Measurements from ENCODE around the gene ATP6V1E1. TPM values are rescaled to one million over a fixed set of nuclear protein-coding genes. Genes with fewer than 3 reads are reported as not detected.

Gene ATP6V1E1
- total RNA-seq, 1 donor from 2014 or later: 221 TPM

- no peak for DNase-seq (ENCODE audit: low read depth)
These were observed 6.1 kb upstream of the ATP6V1E1 start for GRCh38 chr22:17634696-17635095.

- no peak for DNase-seq (ENCODE audit: low read depth)
These were observed 5.4 kb upstream of the ATP6V1E1 start for GRCh38 chr22:17633998-17634323.

GRCh38 chr22:17633217-17633997 is 4.9 kb upstream of the ATP6V1E1 start:
- DNase-seq (ENCODE audit: low read depth): peak; percentile 38

DNA sequence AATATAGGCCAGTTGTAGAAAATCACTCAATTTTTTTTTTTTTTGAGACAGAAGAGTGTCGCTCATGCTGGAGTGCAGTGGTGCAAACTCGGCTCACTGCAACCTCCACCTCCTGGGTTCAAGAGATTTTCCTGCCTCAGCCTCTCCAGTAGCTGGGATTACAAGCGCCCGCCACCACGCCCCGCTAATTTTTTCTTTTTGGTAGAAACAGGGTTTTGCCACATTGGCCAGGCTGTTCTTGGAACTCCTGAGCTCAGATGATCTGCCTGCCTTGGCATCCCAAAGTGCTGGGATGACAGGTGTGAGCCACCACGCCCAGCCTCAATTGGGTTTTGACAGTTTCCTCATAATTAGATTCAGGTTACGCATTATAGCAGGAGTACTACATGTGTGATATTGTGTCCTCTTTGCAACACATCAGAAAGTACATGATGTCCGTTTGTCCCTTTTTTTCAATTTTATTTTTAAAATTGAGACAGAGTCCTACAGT is 2.6 kb upstream of the ATP6V1E1 start:
- peak; percentile 66 for DNase-seq (ENCODE audit: low read depth)

GRCh38 chr22:17629641-17630040 is 1.1 kb upstream of the ATP6V1E1 start:
- DNase-seq (ENCODE audit: low read depth): no peak

GRCh38 chr22:17629173-17629489 is 582 bp upstream of the ATP6V1E1 start:
- no peak for DNase-seq (ENCODE audit: low read depth)

GRCh38 chr22:17627961-17628405 is 566 bp downstream of the ATP6V1E1 start:
- no peak for DNase-seq (ENCODE audit: low read depth)

- DNase-seq (ENCODE audit: low read depth): no peak
These were observed 15.3 kb downstream of the ATP6V1E1 start for GRCh38 chr22:17613280-17613679.

- no peak for DNase-seq (ENCODE audit: low read depth)
These were observed 16.5 kb downstream of the ATP6V1E1 start for GRCh38 chr22:17612057-17612456.

GRCh38 chr22:17607891-17608521 is 20.5 kb downstream of the ATP6V1E1 start:
- DNase-seq (ENCODE audit: low read depth): peak; percentile 23

DNA sequence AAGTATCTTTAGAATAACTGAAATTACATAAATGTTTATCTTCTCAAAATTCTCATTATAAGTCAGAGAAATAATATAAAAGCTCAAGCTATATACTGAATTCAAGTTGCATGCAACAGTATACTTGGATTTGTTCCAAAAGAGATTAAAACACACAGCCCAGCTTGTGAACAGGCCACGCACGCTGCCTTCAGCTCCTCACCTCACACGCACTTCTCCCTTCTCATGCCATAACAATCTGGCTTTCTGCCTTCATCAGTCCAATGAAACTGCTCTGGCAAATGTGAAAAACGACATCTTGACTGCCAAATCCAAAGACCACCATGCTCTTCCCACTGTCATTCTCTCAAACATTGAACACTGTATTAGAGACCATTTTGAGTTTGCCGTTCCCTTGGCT is 22.1 kb downstream of the ATP6V1E1 start:
- no peak for DNase-seq (ENCODE audit: low read depth)

DNA sequence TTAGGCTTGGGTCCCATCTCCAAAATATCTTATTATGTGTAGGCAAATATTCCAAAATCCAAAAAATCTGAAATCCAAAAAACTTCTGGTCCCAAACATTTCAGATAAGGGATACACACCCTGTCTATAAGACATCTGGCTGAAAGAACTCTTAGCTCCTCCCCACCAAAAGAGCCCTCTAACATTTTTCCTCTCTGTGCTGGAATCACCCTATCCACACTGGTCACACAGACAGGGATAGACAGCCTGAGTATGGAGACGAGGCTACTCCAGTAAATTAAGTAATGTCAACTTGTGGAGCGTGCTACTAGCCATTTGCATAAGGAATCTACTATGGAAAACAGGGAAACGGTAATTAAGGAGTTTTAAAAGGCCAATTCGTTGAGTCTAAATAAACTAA is 24.9 kb downstream of the ATP6V1E1 start:
- no peak for DNase-seq (ENCODE audit: low read depth)

GRCh38 chr22:17601031-17601430 is 27.5 kb downstream of the ATP6V1E1 start:
- DNase-seq (ENCODE audit: low read depth): no peak

- no peak for DNase-seq (ENCODE audit: low read depth)
These were observed 30.2 kb downstream of the ATP6V1E1 start for GRCh38 chr22:17598318-17598717.

GRCh38 chr22:17597217-17597616 is 31.3 kb downstream of the ATP6V1E1 start:
- DNase-seq (ENCODE audit: low read depth): no peak

- DNase-seq (ENCODE audit: low read depth): no peak
These were observed 32.3 kb downstream of the ATP6V1E1 start for GRCh38 chr22:17596226-17596625.

GRCh38 chr22:17592201-17592600 is 36.3 kb downstream of the ATP6V1E1 start:
- no peak for DNase-seq (ENCODE audit: low read depth)

DNA sequence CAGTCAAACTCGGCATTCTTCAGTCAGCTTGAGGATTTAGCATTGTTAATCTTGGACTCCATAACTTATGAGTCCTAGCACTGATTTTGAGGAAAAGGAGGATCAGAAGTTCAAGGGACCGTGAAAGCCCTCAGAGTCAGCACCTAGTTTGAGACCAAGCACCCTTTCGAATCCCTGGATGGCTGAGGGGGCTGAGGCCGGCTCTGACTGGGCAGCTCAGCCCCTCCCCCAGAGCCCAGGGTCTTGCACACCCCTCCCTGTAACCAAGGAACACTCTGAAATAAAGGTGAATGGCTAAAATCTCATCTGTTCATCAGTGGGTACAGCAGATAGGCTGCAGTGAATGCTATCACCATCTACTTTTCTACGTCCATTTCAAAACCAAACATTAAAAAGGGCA is 38.0 kb downstream of the ATP6V1E1 start:
- DNase-seq (ENCODE audit: low read depth): no peak

DNA sequence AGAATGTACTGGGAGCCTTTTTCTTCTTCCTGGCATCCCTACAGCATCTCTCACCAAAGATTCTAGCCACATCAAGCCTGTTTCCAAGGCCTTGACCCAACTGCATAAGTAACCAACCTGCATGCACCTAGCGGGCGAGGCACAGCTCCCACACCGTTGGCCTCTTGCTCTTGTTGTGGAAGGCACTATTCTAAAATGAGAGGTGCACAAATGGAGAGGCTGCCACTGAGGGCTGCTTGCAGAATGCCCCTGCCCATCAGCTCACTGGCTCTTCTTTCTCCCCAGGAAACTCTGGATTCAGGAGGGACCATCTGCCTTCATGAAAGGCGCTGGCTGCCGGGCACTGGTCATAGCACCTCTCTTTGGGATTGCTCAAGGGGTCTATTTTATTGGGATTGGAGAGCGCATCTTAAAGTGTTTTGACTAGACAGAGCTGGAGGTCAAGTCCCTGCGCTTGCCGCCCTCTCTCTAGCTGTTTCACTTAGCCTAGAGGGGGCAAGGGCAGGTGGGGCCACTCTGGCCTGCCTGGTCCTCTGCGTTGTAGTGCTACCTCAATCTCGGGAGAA is 38.7 kb downstream of the ATP6V1E1 start:
- DNase-seq (ENCODE audit: low read depth): no peak

GRCh38 chr22:17588606-17589005 is 39.9 kb downstream of the ATP6V1E1 start:
- DNase-seq (ENCODE audit: low read depth): no peak

DNA sequence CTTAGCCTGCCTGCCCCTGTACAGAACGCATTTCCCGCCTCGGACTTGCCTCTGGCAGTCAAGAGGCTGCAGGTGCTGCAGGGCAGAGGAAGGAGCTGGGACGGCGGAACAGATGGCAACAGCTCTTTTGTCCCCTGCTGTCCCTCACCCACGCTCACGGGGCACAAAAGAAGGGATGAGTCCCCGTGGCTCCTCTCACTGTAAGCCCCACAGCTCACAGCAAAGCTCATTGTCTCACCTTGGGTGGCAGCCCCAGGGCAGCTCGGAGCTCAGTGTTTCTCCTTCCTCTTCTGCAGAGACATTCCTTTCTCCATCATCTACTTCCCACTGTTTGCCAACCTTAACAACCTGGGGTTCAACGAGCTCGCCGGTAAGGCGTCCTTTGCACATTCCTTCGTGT is 40.9 kb downstream of the ATP6V1E1 start:
- DNase-seq (ENCODE audit: low read depth): no peak

- no peak for DNase-seq (ENCODE audit: low read depth)
These were observed 41.6 kb downstream of the ATP6V1E1 start for GRCh38 chr22:17586831-17587440.

All from myocyte (in vitro differentiated cells).